Chondrocyte (in vitro differentiated cells): ENCODE data around the gene SIDT2. TPM values are rescaled to one million over a fixed set of nuclear protein-coding genes. Genes with fewer than 3 reads are reported as not detected.
A peak's percentile ranks its signal among the peaks of the same experiment; 100 is the strongest.

ENCODE experiments used
- DNase-seq: peaks from one replicate; pipeline ENCODE4 v3.0.0; 2021; ENCODE audit warnings: mixed read lengths, low spot score
- H3K27ac Mint-ChIP-seq: one replicate; pipeline ENCODE4 v1.8.0; 2021; ENCODE audit warnings: mild to moderate bottlenecking, moderate library complexity, mixed read lengths; ENCODE audit not compliant: unreplicated experiment
- H3K27me3 Mint-ChIP-seq: 2 replicates; pipeline ENCODE4 v1.8.0; 2021; ENCODE audit warnings: low read depth, mixed read lengths
- H3K36me3 Mint-ChIP-seq: 2 replicates; pipeline ENCODE4 v1.8.0; 2021; ENCODE audit warnings: low read depth, mixed read lengths
- H3K4me1 Mint-ChIP-seq: 2 replicates; pipeline ENCODE4 v1.8.0; 2021; ENCODE audit warnings: low read depth, mild to moderate bottlenecking, mixed read lengths
- H3K4me3 Mint-ChIP-seq: one replicate; pipeline ENCODE4 v1.8.0; 2021; ENCODE audit warnings: mild to moderate bottlenecking, moderate library complexity, mixed read lengths; ENCODE audit not compliant: unreplicated experiment
- H3K9me3 Mint-ChIP-seq: 2 replicates; pipeline ENCODE4 v1.8.0; 2021; ENCODE audit warnings: low read depth, mixed read lengths
- total RNA-seq: library from RNA; stranded (reverse); gene quantifications from 3 replicates; pipeline ENCODE4 v1.2.1, GENCODE V29; 2021
- TF ChIP-seq, protein P1 (sequence below): fragments of 200-600 bp; sonication (generic); IDR thresholded peaks from 2 replicates; pipeline ENCODE4 v1.5.0; 2021; ENCODE audit warnings: antibody characterized with exemption, mild to moderate bottlenecking, moderate library complexity

SIDT2 gene
- total RNA-seq, 1 donor from 2014 or later, result 38.8 TPM

DNA sequence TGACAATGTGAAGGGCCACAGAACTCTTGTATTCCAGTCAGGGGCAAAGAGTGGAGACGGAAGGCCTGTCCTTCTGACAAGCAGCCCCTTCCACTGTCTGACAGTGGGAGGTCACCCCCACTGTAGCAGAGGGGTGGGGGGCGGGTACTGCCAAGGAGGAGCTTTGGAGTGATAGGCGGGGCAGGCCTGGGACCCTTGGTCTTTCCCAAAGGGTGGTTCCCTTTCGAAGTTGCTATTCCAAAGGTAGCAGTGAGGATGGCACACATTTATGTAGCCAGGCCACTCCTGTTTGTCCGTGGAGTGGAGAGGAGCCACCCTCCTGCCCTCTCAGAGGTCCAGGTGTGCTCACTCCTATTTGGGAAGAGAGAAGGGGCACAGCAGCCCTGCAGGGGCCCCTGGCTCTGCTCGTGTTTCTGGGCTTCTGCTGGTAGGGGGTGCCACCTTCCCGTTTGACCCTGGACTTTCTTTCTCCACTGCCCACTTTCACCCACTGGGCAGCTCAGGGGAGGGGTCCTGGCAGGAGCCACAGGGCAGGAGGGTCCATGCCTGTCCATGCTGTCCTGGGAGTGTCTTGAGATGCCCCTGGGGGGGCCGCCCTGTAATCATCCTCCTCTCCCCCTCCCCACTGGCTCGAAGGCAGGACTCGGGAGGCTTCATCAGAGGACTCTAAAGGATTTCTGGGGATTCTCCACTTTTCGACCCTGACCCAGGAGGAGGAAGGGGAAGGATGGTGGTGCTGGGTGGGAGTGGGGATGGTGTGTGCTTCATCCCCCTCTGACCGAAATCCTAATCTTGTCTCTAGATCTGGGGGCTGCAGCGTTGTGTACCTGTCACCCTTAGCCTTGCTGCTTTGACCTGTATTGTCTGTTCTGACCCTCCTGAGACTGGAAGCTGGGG, 21.6 kb downstream of the SIDT2 start:
- TF ChIP-seq, protein P1, sequence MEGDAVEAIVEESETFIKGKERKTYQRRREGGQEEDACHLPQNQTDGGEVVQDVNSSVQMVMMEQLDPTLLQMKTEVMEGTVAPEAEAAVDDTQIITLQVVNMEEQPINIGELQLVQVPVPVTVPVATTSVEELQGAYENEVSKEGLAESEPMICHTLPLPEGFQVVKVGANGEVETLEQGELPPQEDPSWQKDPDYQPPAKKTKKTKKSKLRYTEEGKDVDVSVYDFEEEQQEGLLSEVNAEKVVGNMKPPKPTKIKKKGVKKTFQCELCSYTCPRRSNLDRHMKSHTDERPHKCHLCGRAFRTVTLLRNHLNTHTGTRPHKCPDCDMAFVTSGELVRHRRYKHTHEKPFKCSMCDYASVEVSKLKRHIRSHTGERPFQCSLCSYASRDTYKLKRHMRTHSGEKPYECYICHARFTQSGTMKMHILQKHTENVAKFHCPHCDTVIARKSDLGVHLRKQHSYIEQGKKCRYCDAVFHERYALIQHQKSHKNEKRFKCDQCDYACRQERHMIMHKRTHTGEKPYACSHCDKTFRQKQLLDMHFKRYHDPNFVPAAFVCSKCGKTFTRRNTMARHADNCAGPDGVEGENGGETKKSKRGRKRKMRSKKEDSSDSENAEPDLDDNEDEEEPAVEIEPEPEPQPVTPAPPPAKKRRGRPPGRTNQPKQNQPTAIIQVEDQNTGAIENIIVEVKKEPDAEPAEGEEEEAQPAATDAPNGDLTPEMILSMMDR, result no peak
- DNase-seq, result no peak
- Mint-ChIP-seq H3K9me3 (no peaks in the 10 kb centered on the region), H3K27ac (peak overlapping the region; percentile 95), H3K4me1 (peaks cover 69% of the 10 kb centered on the region), H3K27me3 (no peaks in the 10 kb centered on the region), H3K36me3 (peaks cover 46% of the 10 kb centered on the region), H3K4me3 (peak overlapping the region; percentile 93)

- Mint-ChIP-seq H3K9me3 (no peaks in the 10 kb centered on the region), H3K27me3 (no peaks in the 10 kb centered on the region), H3K4me1 (peaks cover 74% of the 10 kb centered on the region), H3K27ac (peak overlapping the region; percentile 95), H3K4me3 (peak overlapping the region; percentile 93), H3K36me3 (peaks cover 47% of the 10 kb centered on the region)
- no peak for DNase-seq
- TF ChIP-seq, protein P1, result no peak
Measured at GRCh38 chr11:117200813-117201657, 22.5 kb downstream of the SIDT2 start.

GRCh38 chr11:117201658-117202305, 23.2 kb downstream of the SIDT2 start:
- H3K4me1 Mint-ChIP-seq, result peaks cover 76% of the 10 kb centered on the region
- no peaks in the 10 kb centered on the region for H3K9me3 Mint-ChIP-seq
- no peaks in the 10 kb centered on the region for H3K27me3 Mint-ChIP-seq
- DNase-seq, result no peak
- H3K27ac Mint-ChIP-seq, result peak overlapping the region; percentile 95
- H3K4me3 Mint-ChIP-seq, result peak overlapping the region; percentile 93
- TF ChIP-seq, protein P1, result no peak
- H3K36me3 Mint-ChIP-seq, result peaks cover 49% of the 10 kb centered on the region

DNA sequence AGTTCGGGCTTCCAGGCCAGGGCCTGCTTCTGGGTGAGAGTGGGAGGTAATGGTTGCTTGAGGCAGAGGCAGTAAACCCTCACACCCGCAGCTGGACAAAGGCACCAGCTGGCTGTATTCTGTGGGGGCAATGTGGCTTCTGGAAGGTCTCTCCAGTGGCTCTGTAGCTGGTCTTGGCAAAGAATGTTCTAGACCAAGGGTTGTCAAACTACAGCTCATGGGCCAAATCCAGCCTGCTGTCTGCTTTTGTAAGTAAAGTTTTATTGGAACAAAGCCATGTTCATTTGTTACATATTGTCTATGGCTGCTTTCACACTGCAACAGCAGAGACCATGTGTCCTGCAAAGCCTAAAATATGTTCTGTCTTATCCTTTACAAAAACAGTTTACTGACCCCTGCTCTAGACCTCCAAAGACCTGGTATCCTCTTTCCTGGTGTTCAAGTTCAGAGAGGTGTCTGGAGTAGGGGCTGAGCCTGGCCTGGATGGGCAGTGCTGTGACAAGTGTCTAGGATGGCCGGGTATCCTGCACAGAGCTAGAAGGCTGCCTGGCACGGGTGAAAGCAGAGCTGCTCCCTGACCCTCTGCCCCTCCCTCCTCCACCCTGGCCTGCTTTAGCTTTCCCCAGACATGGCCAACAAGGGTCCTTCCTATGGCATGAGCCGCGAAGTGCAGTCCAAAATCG, 24.0 kb downstream of the SIDT2 start:
- Mint-ChIP-seq H3K4me3 (peak overlapping the region; percentile 93), H3K4me1 (peaks cover 72% of the 10 kb centered on the region), H3K36me3 (peaks cover 49% of the 10 kb centered on the region), H3K27ac (peak overlapping the region; percentile 95), H3K9me3 (no peaks in the 10 kb centered on the region), H3K27me3 (no peaks in the 10 kb centered on the region)
- no peak for DNase-seq
- TF ChIP-seq, protein P1, result no peak
